ENCODE measurements around the gene EXOSC1. TPM values are rescaled to one million over a fixed set of nuclear protein-coding genes. Genes with fewer than 3 reads are reported as not detected.
A peak's percentile ranks its signal among the peaks of the same experiment; 100 is the strongest.
"Not testable (repeated sequence)": the region's sequence is repeated elsewhere in the genome, so short reads cannot be mapped to it uniquely, and the experiment has no call there.

The EXOSC1 gene
- total RNA-seq, 2 experiments from 2014 or later: 54.9 to 64.0 TPM

DNA sequence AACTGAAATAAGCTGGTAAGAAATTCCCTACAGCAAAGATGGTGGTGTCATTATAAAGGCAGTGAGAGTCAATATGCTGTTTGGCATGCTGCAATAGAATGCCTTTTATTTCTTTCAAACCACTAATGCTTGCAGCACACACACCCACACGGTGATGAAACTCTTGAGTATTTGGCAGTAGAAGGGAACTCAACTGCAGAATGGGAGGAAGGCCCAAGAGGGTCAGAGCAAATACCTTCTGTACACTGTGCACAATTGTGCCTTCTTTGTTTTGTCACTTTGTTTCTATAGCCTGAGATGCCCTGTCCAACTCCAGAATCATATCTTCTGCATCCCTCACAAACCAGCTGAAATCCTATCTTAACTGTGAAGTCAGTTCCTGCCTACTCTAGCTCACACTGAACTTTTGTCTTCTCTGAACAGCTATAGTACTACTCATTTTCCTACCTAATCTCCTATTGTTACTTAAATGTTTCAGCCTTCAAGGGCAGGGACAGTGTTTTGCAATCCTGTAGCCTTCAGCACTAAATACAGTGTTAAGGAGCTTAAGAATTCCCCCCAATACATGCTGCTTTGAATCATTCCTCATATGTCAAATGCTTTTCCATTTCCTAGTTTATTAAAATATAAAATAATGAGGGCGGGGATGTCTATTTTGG lies 30.3 kb upstream of the EXOSC1 start:
- H3K27me3 Mint-ChIP-seq (ENCODE audit: low read depth): no peaks in the 10 kb centered on the region
- H3K36me3 Mint-ChIP-seq (ENCODE audit: low read depth): peaks cover 45% of the 10 kb centered on the region
- no peaks in the 10 kb centered on the region for H3K9me3 Mint-ChIP-seq
- H3K4me3 Mint-ChIP-seq: no peak overlapping the region
- no peaks in the 10 kb centered on the region for H3K4me1 Mint-ChIP-seq (ENCODE audit: low read depth)
- CTCF ChIA-PET: interaction anchor here (0.8 to 2.4 kb wide), 4 partner anchors 11 to 226 kb away, joined by 3 to 10 read pairs (median 6); no protein-coding TSS in a partner anchor
- intact Hi-C loops (cut with micrococcal nuclease): no loop called here
- no peak overlapping the region for H3K27ac Mint-ChIP-seq
- DNase-seq: no peak

DNA sequence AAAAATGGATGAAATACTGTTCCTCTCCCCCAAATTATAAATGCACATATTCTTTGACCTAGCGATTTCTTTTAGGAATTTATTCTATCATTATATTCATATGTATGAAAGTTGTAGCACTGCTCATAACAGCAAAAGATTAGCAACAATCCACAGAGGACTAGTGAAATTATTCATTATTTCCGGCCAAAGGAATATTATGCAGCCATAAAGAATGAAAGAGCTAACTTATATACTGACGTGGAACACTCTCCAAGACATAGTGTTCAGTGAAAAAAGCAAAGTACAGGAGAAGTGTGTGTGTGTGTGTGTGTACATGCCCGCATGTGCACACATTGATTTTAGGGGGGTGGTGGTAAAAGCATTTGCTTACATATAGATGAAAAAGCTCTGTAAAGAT lies 29.1 kb upstream of the EXOSC1 start:
- Mint-ChIP-seq H3K4me3 (no peak overlapping the region), H3K27me3 (ENCODE audit: low read depth) (no peaks in the 10 kb centered on the region), H3K9me3 (no peaks in the 10 kb centered on the region), H3K36me3 (ENCODE audit: low read depth) (peaks cover 43% of the 10 kb centered on the region), H3K4me1 (ENCODE audit: low read depth) (no peaks in the 10 kb centered on the region), H3K27ac (no peak overlapping the region)
- no peak for DNase-seq
- intact Hi-C loops (cut with micrococcal nuclease): no loop called here
- CTCF ChIA-PET: interaction anchor here (0.9 to 1.5 kb wide), 2 partner anchors 8 to 78 kb away, joined by 4 to 5 read pairs; no protein-coding TSS in a partner anchor

DNA sequence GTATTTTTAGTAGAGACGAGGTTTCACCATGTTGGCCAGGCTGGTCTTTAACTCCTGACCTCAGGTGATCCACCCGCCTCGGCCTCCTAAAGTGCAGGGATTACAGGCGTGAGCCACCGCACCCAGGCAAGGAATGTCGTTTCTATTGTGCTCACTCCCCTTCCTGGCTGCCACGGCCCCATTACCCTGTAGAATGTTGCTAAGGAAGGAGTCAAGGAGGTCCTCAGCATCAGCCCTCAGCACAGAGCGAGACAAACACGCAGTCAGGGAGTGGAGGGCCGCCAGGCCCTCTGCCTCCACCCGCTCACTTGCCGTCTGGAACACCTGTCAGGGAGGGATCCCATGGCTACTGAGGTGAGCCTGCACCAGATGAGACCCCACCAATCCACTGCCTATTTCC lies 23.0 kb upstream of the EXOSC1 start:
- DNase-seq; intact Hi-C loops (cut with micrococcal nuclease); H3K4me3 Mint-ChIP-seq; H3K4me1 Mint-ChIP-seq (ENCODE audit: low read depth); H3K9me3 Mint-ChIP-seq; H3K27me3 Mint-ChIP-seq (ENCODE audit: low read depth): not testable (repeated sequence)
- peak overlapping the region; percentile 22 for H3K27ac Mint-ChIP-seq
- CTCF ChIA-PET: interaction anchor here (1.9 to 5.2 kb wide), 2 partner anchors 31 to 84 kb away, joined by 4 to 63 read pairs; no protein-coding TSS in a partner anchor
- peaks cover 25% of the 10 kb centered on the region for H3K36me3 Mint-ChIP-seq (ENCODE audit: low read depth)

DNA sequence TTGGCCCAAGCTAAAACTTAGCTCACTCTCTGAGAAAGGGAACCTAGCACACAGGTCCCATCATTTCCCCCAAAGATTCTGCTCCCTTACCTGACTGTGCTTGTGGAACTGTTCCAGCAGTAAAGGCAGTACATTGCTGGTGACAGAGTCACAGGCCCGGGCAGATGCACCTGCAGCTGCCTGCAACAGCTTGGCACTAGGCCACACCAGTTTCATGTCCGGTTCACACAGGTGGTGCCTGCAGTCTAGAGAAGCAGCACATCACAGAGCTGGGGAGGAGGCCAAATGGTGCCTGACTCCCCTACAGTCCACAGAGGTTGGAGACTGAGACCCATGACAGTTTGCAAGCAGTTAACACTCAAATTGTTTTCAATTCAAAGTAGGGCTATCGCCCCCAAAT lies 22.4 kb upstream of the EXOSC1 start:
- Mint-ChIP-seq H3K27ac (peak overlapping the region; percentile 22), H3K9me3 (no peaks in the 10 kb centered on the region), H3K4me1 (ENCODE audit: low read depth) (no peaks in the 10 kb centered on the region), H3K27me3 (ENCODE audit: low read depth) (no peaks in the 10 kb centered on the region), H3K4me3 (no peak overlapping the region), H3K36me3 (ENCODE audit: low read depth) (peaks cover 23% of the 10 kb centered on the region)
- intact Hi-C loops (cut with micrococcal nuclease): no loop called here
- CTCF ChIA-PET: interaction anchor here (0.6 to 5.2 kb wide), 6 partner anchors 9 to 211 kb away, joined by 3 to 63 read pairs (median 4); no protein-coding TSS in a partner anchor
- DNase-seq: no peak

DNA sequence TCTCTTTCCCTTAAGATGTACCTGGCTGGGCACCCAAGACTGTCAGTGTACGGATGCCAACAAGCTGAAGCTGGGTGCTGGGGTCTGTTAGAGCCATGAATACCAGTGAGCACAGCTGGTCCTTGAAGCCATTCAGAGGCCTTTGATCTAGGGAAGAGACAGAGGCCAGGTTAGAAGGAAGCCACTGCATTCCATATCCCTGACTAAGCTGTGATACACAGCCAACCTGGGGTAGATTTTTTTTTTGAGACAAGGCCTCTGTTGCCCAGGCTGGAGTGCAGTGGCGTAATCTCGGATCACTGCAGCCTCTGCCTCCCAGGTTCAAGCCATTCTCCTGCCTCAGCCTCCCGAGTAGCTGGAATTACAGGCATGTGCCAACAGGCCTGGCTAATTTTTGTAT lies 20.9 kb upstream of the EXOSC1 start:
- H3K27me3 Mint-ChIP-seq (ENCODE audit: low read depth): no peaks in the 10 kb centered on the region
- no peak overlapping the region for H3K27ac Mint-ChIP-seq
- peaks cover 25% of the 10 kb centered on the region for H3K36me3 Mint-ChIP-seq (ENCODE audit: low read depth)
- H3K4me1 Mint-ChIP-seq (ENCODE audit: low read depth): no peaks in the 10 kb centered on the region
- no peak overlapping the region for H3K4me3 Mint-ChIP-seq
- CTCF ChIA-PET: interaction anchor here (1.0 to 5.2 kb wide), 4 partner anchors 8 to 86 kb away, joined by 3 to 63 read pairs (median 4); no protein-coding TSS in a partner anchor
- intact Hi-C loops (cut with micrococcal nuclease): no loop called here
- DNase-seq: no peak
- H3K9me3 Mint-ChIP-seq: no peaks in the 10 kb centered on the region

DNA sequence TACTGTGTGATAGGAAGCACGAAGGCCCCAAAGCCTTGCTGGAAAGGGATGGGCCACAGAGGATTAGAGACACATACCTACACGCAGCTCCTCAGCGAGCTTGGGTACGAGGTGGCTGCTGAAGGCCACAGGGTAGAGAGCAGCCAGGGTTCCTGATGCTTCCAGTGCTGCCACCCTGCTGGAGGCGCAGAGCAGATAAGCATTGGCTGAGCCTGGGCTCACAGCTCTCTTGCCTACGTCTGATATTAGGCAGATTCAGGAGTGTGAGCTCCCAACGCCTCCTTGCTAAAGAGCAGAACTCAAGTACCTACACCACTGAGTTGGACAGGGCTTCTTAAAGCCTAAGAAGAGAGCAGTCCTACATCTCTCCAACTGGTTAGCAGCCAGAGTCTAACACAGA lies 20.2 kb upstream of the EXOSC1 start:
- CTCF ChIA-PET: interaction anchor here (0.9 to 5.2 kb wide), 5 partner anchors 9 to 87 kb away, joined by 3 to 63 read pairs (median 4); no protein-coding TSS in a partner anchor
- intact Hi-C loops (cut with micrococcal nuclease): no loop called here
- H3K27me3 Mint-ChIP-seq (ENCODE audit: low read depth): no peaks in the 10 kb centered on the region
- no peak for DNase-seq
- no peaks in the 10 kb centered on the region for H3K9me3 Mint-ChIP-seq
- no peaks in the 10 kb centered on the region for H3K4me1 Mint-ChIP-seq (ENCODE audit: low read depth)
- H3K4me3 Mint-ChIP-seq: no peak overlapping the region
- no peak overlapping the region for H3K27ac Mint-ChIP-seq
- H3K36me3 Mint-ChIP-seq (ENCODE audit: low read depth): peaks cover 27% of the 10 kb centered on the region

DNA sequence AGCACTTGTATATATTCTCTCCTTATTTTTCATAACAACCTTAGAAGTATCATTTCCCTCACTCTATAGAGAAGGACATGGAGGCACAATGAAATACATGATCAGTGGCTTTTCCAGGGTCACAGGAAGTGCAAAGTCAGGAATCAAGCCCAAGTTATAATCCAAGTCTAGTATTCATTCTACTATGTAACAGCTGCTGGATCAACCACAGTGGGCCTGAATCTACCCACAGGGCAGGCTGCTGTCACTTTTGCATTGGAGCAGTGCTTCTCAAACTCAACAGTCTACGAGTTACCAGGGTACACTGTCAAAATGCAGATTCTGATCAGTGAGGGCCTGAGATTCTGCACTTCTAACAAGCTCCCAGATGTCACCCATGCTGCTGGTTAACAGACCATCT lies 18.4 kb upstream of the EXOSC1 start:
- H3K27ac Mint-ChIP-seq: peak overlapping the region; percentile 50
- no peaks in the 10 kb centered on the region for H3K4me1 Mint-ChIP-seq (ENCODE audit: low read depth)
- no peak for DNase-seq
- intact Hi-C loops (cut with micrococcal nuclease): loop anchor here (1.0 kb wide), 1 partner anchor 57 kb away; no protein-coding TSS in a partner anchor
- peaks cover 36% of the 10 kb centered on the region for H3K36me3 Mint-ChIP-seq (ENCODE audit: low read depth)
- CTCF ChIA-PET: interaction anchor here (0.6 to 5.2 kb wide), 16 partner anchors 9 to 206 kb away, joined by 3 to 63 read pairs (median 5); no protein-coding TSS in a partner anchor
- no peaks in the 10 kb centered on the region for H3K9me3 Mint-ChIP-seq
- no peak overlapping the region for H3K4me3 Mint-ChIP-seq
- H3K27me3 Mint-ChIP-seq (ENCODE audit: low read depth): no peaks in the 10 kb centered on the region

DNA sequence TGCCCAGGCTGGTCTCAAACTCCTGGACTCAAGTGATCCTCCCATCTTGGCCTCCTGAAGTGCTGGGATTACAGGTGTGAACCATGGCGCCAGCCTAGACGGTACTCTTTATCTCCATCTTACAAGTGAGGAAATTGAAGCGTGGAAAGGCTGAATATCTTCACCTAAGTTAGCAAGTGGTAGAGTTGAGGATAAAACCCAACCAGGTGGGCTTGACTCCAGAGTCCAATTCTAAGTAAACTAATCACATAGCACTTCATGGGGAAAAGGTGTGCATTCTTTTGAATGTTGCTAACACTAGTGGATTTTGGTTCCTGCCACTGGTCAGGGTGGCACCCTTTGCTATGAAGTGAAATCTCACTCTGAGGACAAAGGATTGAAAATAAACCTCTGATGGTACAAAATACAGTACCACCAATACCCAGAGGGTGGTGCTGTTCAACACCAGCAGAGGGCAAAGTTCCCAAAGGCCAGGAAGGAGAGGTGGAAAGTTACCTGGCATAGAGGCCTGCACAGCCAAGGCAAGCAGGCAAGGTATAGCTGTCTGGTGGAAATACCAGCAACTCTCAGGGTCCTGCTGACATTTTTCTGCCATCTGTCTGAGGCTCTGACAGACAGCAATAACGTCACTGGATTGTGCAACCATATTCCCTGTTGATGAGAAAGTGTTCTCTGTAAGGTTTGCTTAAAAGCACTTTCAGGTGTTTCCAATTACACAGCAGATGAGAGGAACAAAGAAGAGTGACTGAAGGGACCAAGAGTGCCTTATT lies 17.7 kb upstream of the EXOSC1 start:
- CTCF ChIA-PET: interaction anchor here (0.6 to 5.2 kb wide), 14 partner anchors 9 to 191 kb away, joined by 3 to 63 read pairs (median 5); no protein-coding TSS in a partner anchor
- H3K4me3 Mint-ChIP-seq: no peak overlapping the region
- no peaks in the 10 kb centered on the region for H3K9me3 Mint-ChIP-seq
- intact Hi-C loops (cut with micrococcal nuclease): loop anchor here (1.0 kb wide), 3 partner anchors 35 to 90 kb away; partner anchors contain the start of genes MMS19 and UBTD1
- H3K27ac Mint-ChIP-seq: peak overlapping the region; percentile 50
- peak; percentile 49 for DNase-seq
- H3K36me3 Mint-ChIP-seq (ENCODE audit: low read depth): peaks cover 37% of the 10 kb centered on the region
- H3K4me1 Mint-ChIP-seq (ENCODE audit: low read depth): no peaks in the 10 kb centered on the region
- no peaks in the 10 kb centered on the region for H3K27me3 Mint-ChIP-seq (ENCODE audit: low read depth)

DNA sequence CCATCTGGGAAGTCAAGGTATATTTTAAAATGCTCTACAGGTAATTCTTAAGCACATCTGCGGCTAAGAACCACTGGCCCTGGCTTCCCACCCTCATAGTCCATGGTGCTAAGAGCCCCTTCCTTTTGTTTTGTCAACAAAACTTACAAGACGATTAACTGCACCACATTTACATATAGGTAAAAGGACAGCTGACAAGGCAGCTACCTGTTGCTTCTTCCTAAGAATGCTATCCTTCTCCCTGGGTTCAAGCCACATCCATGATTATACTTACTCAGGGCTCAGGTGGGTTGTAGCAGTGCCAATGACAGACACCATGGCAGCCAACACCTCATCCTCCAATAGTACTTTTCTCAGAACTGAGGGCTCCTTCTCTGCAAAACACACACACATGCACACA lies 16.5 kb upstream of the EXOSC1 start:
- Mint-ChIP-seq H3K36me3 (ENCODE audit: low read depth) (peaks cover 42% of the 10 kb centered on the region), H3K27me3 (ENCODE audit: low read depth) (no peaks in the 10 kb centered on the region), H3K9me3 (no peaks in the 10 kb centered on the region), H3K4me3 (no peak overlapping the region), H3K27ac (no peak overlapping the region), H3K4me1 (ENCODE audit: low read depth) (no peaks in the 10 kb centered on the region)
- intact Hi-C loops (cut with micrococcal nuclease): no loop called here
- no peak for DNase-seq
- CTCF ChIA-PET: interaction anchor here (0.6 to 2.5 kb wide), 9 partner anchors 12 to 183 kb away, joined by 3 to 12 read pairs (median 3); no protein-coding TSS in a partner anchor

DNA sequence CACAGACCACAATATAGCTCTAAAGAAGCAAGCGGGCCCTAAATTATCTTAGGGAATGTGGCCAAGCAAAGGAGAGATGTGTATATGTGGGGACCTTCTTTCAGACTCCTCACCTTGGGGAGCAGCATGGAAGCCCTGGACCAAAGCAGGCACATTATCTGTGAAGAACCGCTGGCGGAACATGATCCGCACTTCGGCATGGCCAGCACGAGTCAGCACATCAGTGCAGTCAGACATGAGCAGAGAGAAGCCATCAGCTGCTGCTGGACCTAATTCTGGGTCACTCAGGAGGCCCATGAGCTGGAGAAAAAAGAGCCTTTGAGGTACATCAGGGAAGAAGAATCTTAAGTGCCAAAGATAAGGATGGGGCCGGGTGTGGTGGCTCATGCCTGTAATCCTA lies 14.1 kb upstream of the EXOSC1 start:
- no peak for DNase-seq
- H3K36me3 Mint-ChIP-seq (ENCODE audit: low read depth): peaks cover 56% of the 10 kb centered on the region
- CTCF ChIA-PET: interaction anchor here (0.6 to 1.6 kb wide), 2 partner anchors 93 to 161 kb away, joined by 3 to 4 read pairs; no protein-coding TSS in a partner anchor
- no peaks in the 10 kb centered on the region for H3K27me3 Mint-ChIP-seq (ENCODE audit: low read depth)
- no peaks in the 10 kb centered on the region for H3K9me3 Mint-ChIP-seq
- peak overlapping the region; percentile 57 for H3K27ac Mint-ChIP-seq
- peaks cover 10% of the 10 kb centered on the region for H3K4me1 Mint-ChIP-seq (ENCODE audit: low read depth)
- no peak overlapping the region for H3K4me3 Mint-ChIP-seq
- intact Hi-C loops (cut with micrococcal nuclease): no loop called here

DNA sequence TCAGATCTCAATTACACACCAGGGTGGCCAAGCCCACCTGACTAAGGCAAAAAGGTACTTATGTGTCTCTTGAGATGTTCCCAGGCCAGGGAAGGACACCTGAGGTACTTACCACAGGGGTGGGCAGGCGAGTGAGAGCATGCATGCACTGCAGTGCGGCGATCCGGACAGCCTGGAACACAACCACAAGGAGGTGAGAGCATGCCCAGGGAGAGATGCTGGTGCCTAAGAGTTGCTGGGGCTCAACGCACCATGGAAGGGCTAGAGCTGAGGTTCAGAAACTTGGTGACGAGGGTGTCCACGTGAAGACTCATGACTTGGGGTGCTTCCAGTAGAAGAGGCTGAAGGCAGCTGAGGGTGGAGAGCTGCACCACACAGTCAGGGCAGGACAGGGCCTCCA lies 13.3 kb upstream of the EXOSC1 start:
- H3K4me3 Mint-ChIP-seq: no peak overlapping the region
- no peaks in the 10 kb centered on the region for H3K27me3 Mint-ChIP-seq (ENCODE audit: low read depth)
- H3K27ac Mint-ChIP-seq: no peak overlapping the region
- no peak for DNase-seq
- no peaks in the 10 kb centered on the region for H3K9me3 Mint-ChIP-seq
- CTCF ChIA-PET: interaction anchor here (1.6 kb wide), 1 partner anchor 94 kb away, joined by 4 read pairs; no protein-coding TSS in a partner anchor
- peaks cover 59% of the 10 kb centered on the region for H3K36me3 Mint-ChIP-seq (ENCODE audit: low read depth)
- peaks cover 18% of the 10 kb centered on the region for H3K4me1 Mint-ChIP-seq (ENCODE audit: low read depth)
- intact Hi-C loops (cut with micrococcal nuclease): no loop called here

DNA sequence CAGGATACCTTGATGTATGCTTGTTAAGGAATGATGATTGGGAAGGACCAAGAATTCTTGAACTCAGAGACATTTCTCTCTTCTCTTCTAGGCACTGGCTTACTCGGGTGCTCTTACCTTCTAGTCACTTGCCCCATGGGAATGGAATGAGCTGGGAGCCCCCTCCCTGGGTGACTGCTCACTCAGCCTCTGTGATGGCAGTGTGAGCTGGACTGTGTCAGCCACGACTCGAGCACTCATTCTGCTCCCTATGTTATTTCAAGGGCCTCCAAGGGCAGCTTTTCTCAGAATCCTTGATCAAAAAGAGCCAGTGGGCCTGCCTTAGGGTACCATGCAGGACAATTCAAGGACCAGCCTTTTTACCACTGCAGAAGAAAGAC lies 10.9 kb upstream of the EXOSC1 start:
- intact Hi-C loops (cut with micrococcal nuclease): no loop called here
- H3K4me3 Mint-ChIP-seq: no peak overlapping the region
- no peak for DNase-seq
- peaks cover 52% of the 10 kb centered on the region for H3K36me3 Mint-ChIP-seq (ENCODE audit: low read depth)
- peak overlapping the region; percentile 96 for H3K27ac Mint-ChIP-seq
- no peaks in the 10 kb centered on the region for H3K9me3 Mint-ChIP-seq
- H3K27me3 Mint-ChIP-seq (ENCODE audit: low read depth): no peaks in the 10 kb centered on the region
- CTCF ChIA-PET: interaction anchor here (0.7 to 1.4 kb wide), 4 partner anchors 32 to 97 kb away, joined by 3 to 7 read pairs (median 4); no protein-coding TSS in a partner anchor
- peaks cover 27% of the 10 kb centered on the region for H3K4me1 Mint-ChIP-seq (ENCODE audit: low read depth)
